GM12873 (cell line): ENCODE data around the gene CDCA5.

ENCODE experiments used
- CTCF ChIP-seq: IDR thresholded peaks from 2 replicates; pipeline ENCODE4 v1.5.1; 2012; ENCODE audit warnings: low read depth, mild to moderate bottlenecking, moderate library complexity, low read length, control low read depth; ENCODE audit not compliant: insufficient read depth; ENCODE audit errors: missing control alignments

Gene CDCA5

GRCh38 chr11:65043881-65044501 is 39.8 kb downstream of the CDCA5 start:
- no peak for TF ChIP-seq CTCF

GRCh38 chr11:65042891-65043290 is 40.9 kb downstream of the CDCA5 start:
- TF ChIP-seq CTCF, result no peak

GRCh38 chr11:65040847-65041622 is 42.8 kb downstream of the CDCA5 start, which contains the start of gene SAC3D1:
Gene SAC3D1 (plus strand): TSS chr11:65041210. CDS start chr11:65041293, 83 bp downstream.
- TF ChIP-seq CTCF, result no peak

GRCh38 chr11:65040520-65040846 is 43.4 kb downstream of the CDCA5 start:
- no peak for TF ChIP-seq CTCF

GRCh38 chr11:65036931-65037330 is 46.9 kb downstream of the CDCA5 start:
- TF ChIP-seq CTCF, result no peak

- no peak for TF ChIP-seq CTCF
These were observed 48.3 kb downstream of the CDCA5 start for GRCh38 chr11:65035579-65035978.

- TF ChIP-seq CTCF, result no peak
These were observed 49.4 kb downstream of the CDCA5 start for GRCh38 chr11:65034423-65034822.
